Common myeloid progenitor, CD34-positive (primary cell): ENCODE results near the gene FAM83C.
A peak's percentile ranks its signal among the peaks of the same experiment; 100 is the strongest.

Source experiments
- CTCF ChIA-PET: fragments of 350-600 bp; sonication (Branson Sonifier 250); formaldehyde crosslinking; loops from one replicate; lab custom pipeline; 2021; ENCODE audit warnings: antibody characterized with exemption; lab: Charles Lee
- POLR2A ChIA-PET: fragments of 350-600 bp; sonication (Branson Sonifier 250); formaldehyde crosslinking; loops from one replicate; lab custom pipeline; 2021; ENCODE audit warnings: antibody characterized with exemption; lab: Charles Lee
- DNase-seq, 3 donors: peaks; one replicate each; pipeline versions ENCODE4 v3.0.0 to v3.0.0-alpha.2; 2013
- H3K27ac ChIP-seq, 2 experiments: 1 replicate in 1 of 2; 2 replicates in 1 of 2; pipeline ENCODE4 v1.7.0; 2013; ENCODE audit warnings: inconsistent platforms in 2 of 2, low read length in 2 of 2, mild to moderate bottlenecking in 2 of 2, low read depth in 1 of 2, moderate library complexity in 1 of 2; ENCODE audit not compliant: severe bottlenecking in 2 of 2, insufficient read depth in 1 of 2, poor library complexity in 1 of 2
- H3K27me3 ChIP-seq, 5 experiments: replicated peaks in 2 of 5; 1 replicate in 3 of 5; 2 replicates in 2 of 5; pipeline versions ENCODE4 v1.6.1 to v1.7.0; 2013; ENCODE audit warnings: low read length in 4 of 5, mild to moderate bottlenecking in 2 of 5, moderate library complexity in 2 of 5, inconsistent platforms in 1 of 5; ENCODE audit not compliant: insufficient read depth in 5 of 5, control insufficient read depth in 4 of 5
- H3K36me3 ChIP-seq, 4 experiments: 1 replicate in 2 of 4; 2 replicates in 2 of 4; pipeline versions ENCODE4 v1.6.1 to v1.7.0; 2013; ENCODE audit warnings: low read length in 3 of 4, control low read depth in 1 of 4, mild to moderate bottlenecking in 1 of 4; ENCODE audit not compliant: control insufficient read depth in 4 of 4, insufficient read depth in 4 of 4
- H3K4me1 ChIP-seq, 4 experiments: 1 replicate in 3 of 4; 2 replicates in 1 of 4; pipeline versions ENCODE4 v1.6.1 to v1.7.1; 2013; ENCODE audit warnings: low read length in 3 of 4, mild to moderate bottlenecking in 3 of 4, control low read depth in 1 of 4, inconsistent platforms in 1 of 4, moderate library complexity in 1 of 4; ENCODE audit not compliant: control insufficient read depth in 4 of 4, insufficient read depth in 4 of 4; ENCODE audit errors: control extremely low read depth in 1 of 4
- H3K4me3 ChIP-seq, 7 experiments: 1 replicate in 4 of 7; 2 replicates in 3 of 7; pipeline versions ENCODE4 v1.5.1 to v1.7.0; 2013; ENCODE audit warnings: mild to moderate bottlenecking in 7 of 7, low read length in 6 of 7, moderate library complexity in 6 of 7, inconsistent platforms in 2 of 7, low read depth in 2 of 7, control low read depth in 1 of 7; ENCODE audit not compliant: insufficient read depth in 4 of 7, control insufficient read depth in 1 of 7; ENCODE audit errors: extremely low read depth in 1 of 7
- H3K9me3 ChIP-seq, 5 experiments: 1 replicate in 4 of 5; 2 replicates in 1 of 5; pipeline versions ENCODE4 v1.6.1 to v1.7.1; 2013; ENCODE audit warnings: low read length in 4 of 5, mild to moderate bottlenecking in 2 of 5, inconsistent platforms in 1 of 5, low read depth in 1 of 5, moderate library complexity in 1 of 5; ENCODE audit not compliant: control insufficient read depth in 4 of 5, insufficient read depth in 2 of 5; ENCODE audit errors: control extremely low read depth in 1 of 5
- WGBS: methylation state at CpG from one replicate; pipeline ENCODE4 v1.1.5; 2013; ENCODE audit not compliant: insufficient coverage; 5-methylcytosine and 5-hydroxymethylcytosine counted together

The FAM83C gene

GRCh38 chr20:35240811-35241293 is 51.4 kb downstream of the FAM83C start:
- Histone ChIP-seq H3K27ac (no peak overlapping the region), H3K27me3 (no peaks in the 10 kb centered on the region), H3K4me1 (peaks cover 0 to 6% (median 4%) of the 10 kb centered on the region in 4 experiments), H3K4me3 (no peak overlapping the region), H3K9me3 (no peaks in the 10 kb centered on the region), H3K36me3 (no peaks in the 10 kb centered on the region)
- DNase-seq = no peak
- WGBS = 100% methylated on average over 2 of the region's 2 CpGs
- POLR2A ChIA-PET = no interaction called here
- CTCF ChIA-PET = interaction anchor here (0.5 to 1.3 kb wide), 2 partner anchors 13 to 70 kb away, joined by 3 read pairs; no protein-coding TSS in a partner anchor

DNA sequence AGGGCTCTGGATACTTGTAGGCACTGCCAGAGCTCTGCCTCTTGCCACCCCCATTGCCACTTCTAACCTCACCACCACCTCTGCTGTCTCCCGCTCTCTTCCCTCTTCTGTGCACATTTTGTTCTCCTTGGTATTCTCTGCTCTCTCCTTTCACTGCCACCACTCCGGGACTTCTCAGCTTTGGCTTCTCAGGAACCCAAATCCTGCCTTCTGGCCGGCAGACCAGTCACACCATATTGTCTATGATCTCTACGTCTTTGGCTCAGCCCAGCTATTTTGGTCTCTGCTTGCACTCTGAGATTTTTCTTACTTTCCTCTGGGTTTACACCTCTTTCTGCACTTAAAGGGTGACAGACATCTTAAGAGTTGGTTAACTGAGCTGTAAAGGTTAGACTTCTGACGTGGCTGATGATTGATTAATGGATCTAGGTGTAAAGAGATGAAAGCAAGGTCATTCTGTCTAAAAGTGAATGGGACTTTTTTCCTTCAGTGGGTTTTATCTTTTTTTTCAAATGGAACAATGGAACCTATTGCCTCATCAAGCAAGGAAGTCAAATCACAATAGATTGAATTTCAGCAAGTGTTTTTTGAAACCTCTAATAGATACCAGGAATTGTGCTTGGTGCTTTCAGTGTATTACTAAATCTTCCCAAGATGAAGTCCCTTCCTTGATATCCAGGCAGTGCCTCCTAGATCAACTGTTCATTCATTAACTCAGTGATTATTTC is 52.0 kb downstream of the FAM83C start:
- Histone ChIP-seq H3K27ac (no peak overlapping the region), H3K36me3 (no peaks in the 10 kb centered on the region), H3K4me3 (no peak overlapping the region), H3K4me1 (peaks cover 0 to 6% (median 4%) of the 10 kb centered on the region in 4 experiments), H3K27me3 (no peaks in the 10 kb centered on the region), H3K9me3 (no peaks in the 10 kb centered on the region)
- 95% methylated on average over 4 of the region's 5 CpGs for WGBS
- POLR2A ChIA-PET = no interaction called here
- no peak for DNase-seq
- CTCF ChIA-PET = interaction anchor here (0.5 kb wide), 1 partner anchor 70 kb away, joined by 3 read pairs; no protein-coding TSS in a partner anchor

- peaks cover 0 to 6% (median 4%) of the 10 kb centered on the region in 4 experiments for H3K4me1 ChIP-seq
- H3K27me3 ChIP-seq = no peaks in the 10 kb centered on the region
- DNase-seq = no peak
- H3K9me3 ChIP-seq = no peaks in the 10 kb centered on the region
- CTCF ChIA-PET = no interaction called here
- H3K36me3 ChIP-seq = no peaks in the 10 kb centered on the region
- POLR2A ChIA-PET = no interaction called here
- H3K4me3 ChIP-seq = no peak overlapping the region
- H3K27ac ChIP-seq = no peak overlapping the region
- 100% methylated on average over 2 of the region's 5 CpGs for WGBS
Measured at GRCh38 chr20:35238735-35239134, 53.5 kb downstream of the FAM83C start.

- ChIA-PET POLR2A (no interaction called here), CTCF (no interaction called here)
- WGBS = 74% methylated on average over 4 of the region's 4 CpGs
- H3K27ac ChIP-seq = no peak overlapping the region
- peaks cover 0 to 6% (median 4%) of the 10 kb centered on the region in 4 experiments for H3K4me1 ChIP-seq
- no peaks in the 10 kb centered on the region for H3K36me3 ChIP-seq
- DNase-seq = peak; percentile 21 to 80 (median 66)
- H3K4me3 ChIP-seq = no peak overlapping the region
- no peaks in the 10 kb centered on the region for H3K9me3 ChIP-seq
- no peaks in the 10 kb centered on the region for H3K27me3 ChIP-seq
Measured at GRCh38 chr20:35238170-35238569, 54.1 kb downstream of the FAM83C start.

GRCh38 chr20:35237486-35237885 is 54.7 kb downstream of the FAM83C start:
- DNase-seq = no peak
- Histone ChIP-seq H3K4me1 (peaks cover 0 to 6% (median 4%) of the 10 kb centered on the region in 4 experiments), H3K4me3 (no peak overlapping the region), H3K9me3 (no peaks in the 10 kb centered on the region), H3K27ac (no peak overlapping the region), H3K36me3 (no peaks in the 10 kb centered on the region), H3K27me3 (no peaks in the 10 kb centered on the region)
- POLR2A ChIA-PET = no interaction called here
- CTCF ChIA-PET = no interaction called here

GRCh38 chr20:35235881-35236280 is 56.3 kb downstream of the FAM83C start:
- Histone ChIP-seq H3K36me3 (no peaks in the 10 kb centered on the region), H3K9me3 (no peaks in the 10 kb centered on the region), H3K4me3 (no peak overlapping the region), H3K4me1 (peaks cover 0 to 6% (median 4%) of the 10 kb centered on the region in 4 experiments), H3K27ac (no peak overlapping the region), H3K27me3 (no peaks in the 10 kb centered on the region)
- 98% methylated on average over 6 of the region's 6 CpGs for WGBS
- no peak for DNase-seq
- ChIA-PET POLR2A (no interaction called here), CTCF (no interaction called here)
